Endothelial cell of hepatic sinusoid (primary cell): ENCODE results near the gene RDH8.

Experiments
- in situ Hi-C: cut with HindIII; loops from 2 replicates; pipeline ENCODE4 v1.10.0; 2017; ENCODE audit warnings: low sequenced_read_pairs

Gene RDH8

GRCh38 chr19:10004617-10005016 is 8.7 kb upstream of the RDH8 start:
- in situ Hi-C loops = no loop called here

DNA sequence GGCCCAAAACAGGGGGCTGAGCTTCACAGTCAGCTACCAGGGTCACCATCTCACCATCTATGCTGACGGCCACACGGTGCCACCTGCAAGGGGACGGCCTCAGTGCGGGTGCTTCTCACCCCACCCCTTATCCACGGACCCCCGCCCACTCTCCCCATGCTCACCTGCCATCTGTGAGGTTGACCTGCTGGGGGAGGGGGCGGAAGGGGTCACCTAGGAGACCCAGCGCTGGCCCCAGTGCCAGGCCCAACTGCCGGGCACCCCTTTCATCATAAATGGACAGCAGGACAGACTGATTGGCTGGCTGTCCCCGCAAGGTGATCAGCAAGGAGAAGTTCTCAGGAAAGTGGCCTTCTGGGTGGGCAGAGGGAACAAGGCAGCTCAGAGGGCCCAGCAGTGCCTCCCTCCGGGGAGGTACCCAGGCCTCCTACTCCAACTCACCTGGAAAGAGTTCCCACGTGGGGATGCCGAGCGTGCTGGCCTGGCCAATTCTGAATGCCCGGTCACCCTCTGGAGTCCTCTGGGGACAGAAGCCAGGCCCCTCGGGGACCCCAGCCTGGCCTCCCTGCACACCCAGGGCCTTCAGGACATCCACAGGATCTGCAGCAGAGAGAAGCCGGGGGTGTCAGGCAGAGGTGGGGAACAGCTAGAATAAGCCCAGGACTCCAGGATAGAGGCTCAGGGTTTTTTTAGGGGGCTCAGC is 7.5 kb upstream of the RDH8 start:
- in situ Hi-C loops = no loop called here

DNA sequence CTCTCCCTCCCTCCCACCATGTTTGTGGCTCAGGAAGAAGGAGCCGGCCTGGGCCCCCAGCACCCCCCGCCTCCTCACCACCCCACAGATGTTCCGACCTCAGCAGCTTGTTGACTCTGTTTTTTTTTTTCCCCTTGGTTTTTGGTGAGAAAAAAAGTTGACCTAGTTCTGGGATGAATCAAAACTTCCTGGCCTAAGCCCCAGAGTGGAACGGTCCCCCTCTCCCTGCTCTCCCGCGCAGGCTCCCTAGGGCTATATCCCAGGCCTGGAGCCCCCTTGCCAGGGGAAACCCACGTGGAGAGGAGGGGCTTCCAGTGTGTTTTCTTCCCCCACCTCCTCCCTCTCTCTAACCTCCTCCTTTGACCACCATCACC is 7.0 kb upstream of the RDH8 start:
- in situ Hi-C loops = no loop called here

DNA sequence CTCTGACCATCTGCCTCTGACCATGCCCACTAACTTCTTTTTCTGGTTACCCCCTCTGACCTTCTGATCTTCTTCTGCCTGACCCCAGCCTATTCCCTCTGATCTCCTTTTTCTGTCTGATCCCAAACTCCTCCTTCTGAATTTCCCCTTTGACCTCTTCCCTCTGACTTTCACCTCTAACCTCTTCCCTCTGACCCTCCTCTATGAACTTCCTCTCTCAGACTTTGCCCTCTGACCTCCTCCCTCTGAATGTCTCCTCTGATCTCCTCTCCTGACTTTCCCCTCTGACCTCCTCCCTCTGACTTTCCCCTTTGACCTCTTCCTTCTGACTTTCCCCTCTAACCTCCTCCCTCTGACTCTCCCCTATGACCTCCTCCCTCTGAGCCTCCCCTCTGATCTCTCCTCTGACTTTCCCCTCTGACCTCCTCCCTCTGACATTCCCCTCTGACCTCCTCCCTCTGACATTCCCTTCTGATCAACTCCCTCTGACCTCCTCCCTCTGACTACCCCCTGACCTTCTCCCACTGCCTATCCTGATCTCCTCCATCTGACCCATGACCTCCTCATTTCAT is 6.4 kb upstream of the RDH8 start:
- in situ Hi-C loops = no loop called here

DNA sequence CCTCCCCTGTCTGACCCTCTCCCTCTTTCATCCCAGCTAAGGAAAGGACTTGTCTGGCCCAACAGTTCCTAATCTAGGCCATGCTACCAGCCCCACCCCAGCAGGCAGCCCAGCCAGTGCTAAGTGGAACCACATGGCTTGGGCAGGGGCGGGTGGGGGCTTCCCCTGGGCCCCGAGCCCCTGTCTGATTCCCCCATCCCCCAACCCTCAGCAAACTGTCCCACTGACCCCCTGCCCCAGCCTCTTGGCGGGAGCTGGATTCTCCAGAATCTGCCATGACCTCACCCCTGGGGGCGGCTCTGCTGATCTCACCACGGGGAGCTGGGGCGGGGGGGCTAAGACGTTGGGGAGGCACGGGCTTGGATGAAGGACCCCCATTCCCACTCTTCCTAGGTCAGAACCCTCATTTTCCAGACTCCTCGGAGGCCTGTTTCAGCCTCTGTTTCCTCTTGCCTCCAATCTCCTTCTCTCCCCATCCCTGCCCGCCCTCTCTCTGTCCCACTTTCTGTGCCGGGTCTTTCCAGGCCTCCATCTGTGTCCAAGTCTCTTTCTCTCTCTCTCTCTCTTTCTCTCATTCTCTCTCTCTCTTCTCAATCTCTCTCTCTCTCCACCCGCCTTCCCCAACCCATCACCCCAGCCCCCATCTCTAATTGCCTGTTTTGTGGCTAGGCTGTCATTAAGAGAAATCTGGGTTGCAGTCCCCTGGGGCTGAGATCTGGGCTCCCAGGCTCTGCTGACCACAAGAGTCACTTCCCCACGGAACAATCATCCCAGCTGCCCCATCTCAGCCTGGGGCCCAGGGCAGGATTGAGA is 5.7 kb upstream of the RDH8 start:
- in situ Hi-C loops = no loop called here

GRCh38 chr19:10008184-10008765 is 5.0 kb upstream of the RDH8 start:
- in situ Hi-C loops = no loop called here

DNA sequence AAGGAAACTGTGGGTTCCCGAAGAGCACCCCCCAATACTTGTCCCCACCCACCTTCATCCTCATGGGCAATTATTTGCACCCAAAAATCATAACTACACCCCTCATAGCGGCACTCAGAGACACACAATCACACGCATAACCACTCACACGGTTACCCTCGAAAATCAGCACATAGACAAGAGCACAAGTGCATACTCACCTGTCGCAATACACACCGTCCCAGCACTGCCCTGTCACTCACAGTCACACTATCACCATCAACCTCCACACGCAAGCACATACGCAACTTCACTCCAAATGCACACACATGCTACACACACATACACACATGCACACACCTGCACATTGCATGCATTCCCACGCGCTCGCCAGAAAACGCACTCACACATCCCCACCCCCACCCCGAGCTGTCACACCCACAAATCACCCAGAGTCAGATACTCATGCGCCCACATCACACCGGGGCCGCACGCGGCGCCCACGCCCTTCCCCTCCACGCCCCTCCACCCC is 3.5 kb upstream of the RDH8 start:
- in situ Hi-C loops = no loop called here

GRCh38 chr19:10010247-10010691 is 3.0 kb upstream of the RDH8 start, which contains the start of gene COL5A3:
COL5A3 (minus strand) TSS chr19:10010504; CDS start chr19:10010385, 119 bp downstream.
- in situ Hi-C loops = no loop called here

DNA sequence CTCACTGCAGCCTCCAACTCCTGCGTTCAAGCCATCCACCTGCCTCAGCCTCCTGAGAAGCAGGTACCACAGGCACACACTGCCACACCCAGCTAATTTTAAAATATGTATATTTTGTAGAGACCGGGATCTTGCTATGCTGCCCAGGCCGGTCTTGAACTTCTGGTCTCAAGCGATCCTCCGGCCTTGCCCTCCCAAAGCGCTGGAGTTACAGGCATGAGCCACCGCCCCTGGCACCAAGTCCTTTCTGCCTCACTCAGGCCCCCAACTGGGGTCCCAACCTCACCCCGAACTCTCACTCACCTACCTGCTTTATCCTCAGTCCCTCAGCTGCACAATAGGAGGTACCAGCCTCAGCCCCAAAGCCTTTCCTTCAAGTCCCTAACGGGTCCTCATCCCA is 2.3 kb upstream of the RDH8 start:
- in situ Hi-C loops = no loop called here

- in situ Hi-C loops = no loop called here
Measured at GRCh38 chr19:10011974-10012373, 1.3 kb upstream of the RDH8 start.

GRCh38 chr19:10013834-10014618 is 743 bp downstream of the RDH8 start:
- in situ Hi-C loops = no loop called here

GRCh38 chr19:10018263-10018662 is 5.0 kb downstream of the RDH8 start:
- in situ Hi-C loops = no loop called here

GRCh38 chr19:10018786-10019185 is 5.5 kb downstream of the RDH8 start:
- in situ Hi-C loops = no loop called here

- in situ Hi-C loops = no loop called here
Measured at GRCh38 chr19:10019246-10019645, 6.0 kb downstream of the RDH8 start.

- in situ Hi-C loops = loop anchor here (5.0 kb wide), 1 partner anchor 89 kb away; no protein-coding TSS in a partner anchor
Measured at GRCh38 chr19:10020851-10021250, 7.6 kb downstream of the RDH8 start.

DNA sequence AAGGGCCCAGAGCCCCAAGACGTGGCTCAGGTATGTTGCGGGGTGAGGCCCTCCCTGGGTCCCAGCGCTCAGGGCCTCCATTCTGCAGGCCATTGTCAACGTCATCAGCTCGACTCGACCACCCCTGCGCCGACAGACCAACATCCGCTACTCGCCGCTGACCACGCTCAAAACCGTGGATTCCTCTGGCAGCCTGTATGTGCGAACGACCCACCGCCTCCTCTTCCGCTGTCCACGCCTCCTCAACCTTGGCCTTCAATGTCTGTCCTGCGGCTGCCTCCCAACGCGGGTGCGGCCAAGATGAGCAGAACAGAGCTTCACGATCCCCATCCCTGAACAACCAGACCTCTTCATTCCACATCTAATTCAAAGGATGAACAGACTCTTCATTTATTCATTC is 8.2 kb downstream of the RDH8 start:
- in situ Hi-C loops = loop anchor here (5.0 kb wide), 1 partner anchor 89 kb away; no protein-coding TSS in a partner anchor

GRCh38 chr19:10021863-10022262 is 8.6 kb downstream of the RDH8 start:
- in situ Hi-C loops = loop anchor here (5.0 kb wide), 1 partner anchor 90 kb away; no protein-coding TSS in a partner anchor

- in situ Hi-C loops = loop anchor here (5.0 kb wide), 1 partner anchor 91 kb away; no protein-coding TSS in a partner anchor
Measured at GRCh38 chr19:10023096-10023495, 9.8 kb downstream of the RDH8 start.

- in situ Hi-C loops = no loop called here
Measured at GRCh38 chr19:10026744-10027143, 13.5 kb downstream of the RDH8 start.
